HepG2 (cell line): ENCODE measurements around the gene ZNHIT1. TPM values are rescaled to one million over a fixed set of nuclear protein-coding genes. Genes with fewer than 3 reads are reported as not detected.

Experiments used
- ARID4A ChIP-seq: sonication (generic); formaldehyde crosslinking; IDR thresholded peaks from 2 replicates; pipeline ENCODE4 v1.5.0; 2020; ENCODE audit warnings: mild to moderate bottlenecking, missing genetic modification reagents, borderline replicate concordance
- PATZ1 ChIP-seq: sonication (generic); formaldehyde crosslinking; IDR thresholded peaks from 2 replicates; pipeline ENCODE4 v1.4.0; 2020; ENCODE audit warnings: missing genetic modification reagents
- ZFP91 ChIP-seq: sonication (generic); formaldehyde crosslinking; IDR thresholded peaks from 2 replicates; pipeline ENCODE4 v1.9.0; 2022; ENCODE audit warnings: missing genetic modification reagents, mild to moderate bottlenecking, borderline replicate concordance
- ZKSCAN5 ChIP-seq: sonication (generic); formaldehyde crosslinking; IDR thresholded peaks from 2 replicates; pipeline ENCODE4 v1.5.1; 2020; ENCODE audit warnings: mild to moderate bottlenecking, missing genetic modification reagents
- polyA plus RNA-seq, 8 experiments: library from polyadenylated mRNA; depleted of rRNA in 3 of 8; stranded (reverse) in 7 of 8; unstranded in 1 of 8; fragments of >200 nt; fragmentation: Illumina TruSeq in 4 of 8; extraction: Trizol in 4 of 8; gene quantifications; 2 replicates each; pipeline versions ENCODE4 v1.2.1 to v1.2.3, GENCODE V29; 2011 to 2016; ENCODE audit warnings: low read depth in 4 of 8, missing spikeins in 1 of 8, mixed read lengths in 1 of 8; ENCODE audit not compliant: insufficient read depth in 1 of 8
- total RNA-seq, 5 experiments: library from RNA; depleted of rRNA; stranded (reverse); fragments of >200 nt; fragmentation: Illumina TruSeq; extraction: Trizol; gene quantifications; 2 replicates each; pipeline ENCODE4 v1.2.3, GENCODE V29; 2016; ENCODE audit warnings: low read depth in 1 of 5

The ZNHIT1 gene
- total and polyA plus RNA-seq, 2 of the 13 experiments (the other 11 are each of a cell fraction or from before 2014, with no cell fraction given), result 32.5 to 64.5 TPM

- TF ChIP-seq ZKSCAN5 (CRISPR knock-in tag) (no peak), ZFP91 (peak; percentile 31; the same call in 1 of the 2 replicates), ARID4A (CRISPR knock-in tag) (peak; percentile 23; the same call in 1 of the 2 replicates), PATZ1 (CRISPR knock-in tag) (peak; percentile 25; the same call in 1 of the 2 replicates)
Observed at GRCh38 chr7:101180130-101180755, 37.7 kb upstream of the ZNHIT1 start, which contains the start of gene NAT16 (continued).
